HG03442 (cell line): ENCODE data around the gene LARP1B.
A peak's percentile ranks its signal among the peaks of the same experiment; 100 is the strongest.
"Not testable (repeated sequence)": the region's sequence is repeated elsewhere in the genome, so short reads cannot be mapped to it uniquely, and the experiment has no call there.

ENCODE experiments used
- ATAC-seq: cut with Tn5 transposase; IDR thresholded peaks from one replicate; pipeline ENCODE4 v1.9.1; 2021; ENCODE audit warnings: mild to moderate bottlenecking, moderate library complexity; ENCODE audit not compliant: unreplicated experiment

The LARP1B gene

DNA sequence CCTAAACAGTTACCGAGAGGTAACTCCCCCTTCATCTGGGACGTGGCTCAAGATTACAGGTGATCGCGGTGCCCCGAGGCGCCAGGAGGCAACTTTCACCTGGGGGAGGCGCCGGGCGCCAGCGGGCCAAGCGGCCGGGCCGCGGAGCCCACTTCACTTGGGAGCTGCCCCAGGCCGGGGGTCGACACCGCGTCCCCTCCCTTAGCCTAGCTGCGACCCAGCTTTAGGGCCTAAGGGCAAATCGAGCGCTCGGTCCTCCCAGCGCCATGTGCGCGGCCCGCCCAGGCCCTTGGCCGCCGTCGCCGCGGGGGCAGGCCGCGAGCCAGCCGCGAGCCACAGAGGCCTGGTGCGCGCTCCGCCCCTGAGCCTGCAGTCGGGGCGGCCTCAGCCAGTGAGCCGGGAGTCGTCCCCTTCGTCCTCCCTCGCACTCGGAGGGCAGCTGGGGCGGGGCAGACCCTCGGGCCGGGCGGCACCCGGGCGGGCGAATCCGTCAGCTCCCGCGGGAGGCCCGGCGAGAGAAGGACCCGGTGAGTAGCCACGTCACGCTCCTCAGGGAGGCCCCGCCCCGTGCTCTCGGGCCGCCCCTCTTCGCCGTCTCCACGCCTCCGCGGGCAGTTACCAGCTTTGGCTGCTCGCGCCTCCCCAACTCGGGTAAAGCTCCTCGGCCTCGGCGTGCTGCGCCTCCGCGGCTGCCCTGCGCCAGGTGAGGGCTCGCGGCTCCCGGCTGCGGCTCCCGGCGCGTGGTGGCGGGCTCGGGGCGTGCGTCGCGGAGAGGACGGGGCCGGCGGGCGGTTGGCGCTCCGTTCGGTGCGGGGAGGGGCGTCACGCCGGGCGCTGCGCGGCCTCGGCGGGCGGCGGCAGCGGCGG is at the start of gene LARP1B:
LARP1B (plus strand) TSS at position 614 of the 867 bp plus-strand sequence. CDS start 13,640 bp downstream, outside the sequence.
- ATAC-seq, result peak; percentile 84

DNA sequence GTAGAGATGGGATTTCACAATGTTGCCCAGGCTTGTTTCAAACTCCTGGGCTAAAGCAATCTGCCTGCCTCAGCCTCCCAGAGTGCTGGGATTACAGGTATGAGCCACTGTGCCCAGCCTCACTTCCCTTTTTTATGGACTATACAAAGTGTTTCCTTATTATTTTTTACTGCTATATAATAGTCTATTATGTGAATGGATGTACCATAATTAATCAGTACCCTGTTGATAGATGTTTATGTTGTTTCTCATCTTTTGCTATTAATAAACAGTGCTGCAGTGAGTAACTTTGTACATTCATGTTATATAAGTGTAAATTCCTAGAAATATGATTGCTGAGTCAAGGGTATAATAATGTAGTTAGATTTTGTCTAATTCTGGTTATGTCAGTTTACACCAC is 35.8 kb upstream of the LARP1B start:
- ATAC-seq, result no peak

DNA sequence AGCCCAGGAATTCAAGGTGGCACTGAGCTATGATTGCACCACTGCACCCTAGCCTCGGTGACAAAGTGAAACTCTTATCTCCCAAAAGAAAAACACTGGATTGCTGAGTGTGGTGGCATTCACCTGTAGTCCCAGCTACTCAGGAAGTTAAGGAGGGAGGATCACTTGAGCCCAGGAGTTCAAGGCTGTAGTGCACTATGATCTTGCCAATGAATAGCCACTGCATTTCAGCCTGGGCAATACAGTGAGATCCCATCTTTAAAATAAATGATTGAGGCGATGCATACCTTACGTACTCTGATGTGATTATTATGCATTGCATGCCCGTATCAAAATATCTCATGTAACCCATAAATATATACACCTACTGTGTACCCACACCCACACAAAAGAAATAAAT is 31.2 kb upstream of the LARP1B start:
- ATAC-seq, result no peak

DNA sequence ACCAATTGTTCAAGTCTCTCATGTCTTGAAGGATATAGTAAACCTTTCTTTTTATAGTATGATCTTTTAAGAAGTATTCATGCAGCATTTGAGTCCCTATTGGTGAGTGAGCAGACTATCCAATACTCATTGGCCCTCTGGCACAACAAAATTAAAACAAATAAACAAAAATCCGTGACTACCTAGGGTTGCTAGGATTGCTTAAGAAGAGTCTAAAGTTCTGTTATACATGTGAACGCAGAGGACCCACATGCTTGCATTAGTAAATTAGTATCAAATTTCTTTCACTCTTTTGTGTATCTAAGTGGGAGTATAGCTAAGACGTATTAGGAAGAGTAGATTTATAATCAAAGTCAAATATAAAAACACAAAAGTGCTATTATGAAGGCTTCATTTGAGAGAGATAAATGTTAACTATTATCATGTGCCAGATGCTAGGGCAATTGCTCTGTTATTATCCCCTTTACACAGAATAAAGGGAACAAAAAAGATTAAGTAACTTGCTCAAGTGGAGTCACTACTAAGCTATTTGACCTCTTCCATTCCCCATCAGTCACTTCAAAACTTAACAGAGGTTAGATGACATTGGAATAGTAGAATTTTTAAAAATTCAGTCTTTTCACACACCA is 29.2 kb upstream of the LARP1B start:
- ATAC-seq, result no peak

DNA sequence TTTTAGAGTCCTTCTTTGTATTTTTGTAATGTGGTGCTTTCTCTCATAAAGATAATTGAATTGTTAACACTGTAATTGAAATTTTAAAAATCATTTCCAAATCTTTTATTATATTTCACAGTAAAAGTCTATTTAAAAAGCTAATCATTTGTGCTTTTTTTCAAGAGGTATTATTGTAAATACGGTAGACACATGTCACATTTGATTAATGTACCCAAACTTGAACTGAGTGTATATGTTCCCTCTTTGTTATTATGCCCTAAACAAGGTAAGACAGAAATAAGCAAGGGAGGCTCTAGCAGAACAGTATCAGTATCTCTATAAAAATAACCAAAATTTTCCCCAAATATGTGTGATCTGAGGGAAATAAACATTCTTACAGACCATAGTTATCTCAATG is 21.5 kb upstream of the LARP1B start:
- no peak for ATAC-seq

DNA sequence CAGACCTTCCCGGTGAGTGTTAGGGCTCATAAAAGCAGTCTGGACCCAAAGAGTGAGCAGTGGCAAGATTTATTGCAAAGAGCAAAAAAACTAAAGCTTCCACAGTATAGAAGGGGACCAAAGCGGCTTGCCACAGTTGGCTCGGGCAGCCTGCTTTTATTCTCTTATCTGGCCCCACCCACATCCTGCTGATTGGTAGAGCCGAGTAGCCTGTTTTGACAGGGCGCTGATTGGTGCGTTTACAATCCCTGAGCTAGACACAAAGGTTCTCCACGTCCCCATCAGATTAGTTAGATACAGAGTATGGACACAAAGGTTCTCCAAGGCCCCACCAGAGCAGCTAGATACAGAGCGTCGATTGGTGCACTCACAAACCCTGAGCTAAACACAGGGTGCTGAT is 14.1 kb upstream of the LARP1B start:
- ATAC-seq, result not testable (repeated sequence)

DNA sequence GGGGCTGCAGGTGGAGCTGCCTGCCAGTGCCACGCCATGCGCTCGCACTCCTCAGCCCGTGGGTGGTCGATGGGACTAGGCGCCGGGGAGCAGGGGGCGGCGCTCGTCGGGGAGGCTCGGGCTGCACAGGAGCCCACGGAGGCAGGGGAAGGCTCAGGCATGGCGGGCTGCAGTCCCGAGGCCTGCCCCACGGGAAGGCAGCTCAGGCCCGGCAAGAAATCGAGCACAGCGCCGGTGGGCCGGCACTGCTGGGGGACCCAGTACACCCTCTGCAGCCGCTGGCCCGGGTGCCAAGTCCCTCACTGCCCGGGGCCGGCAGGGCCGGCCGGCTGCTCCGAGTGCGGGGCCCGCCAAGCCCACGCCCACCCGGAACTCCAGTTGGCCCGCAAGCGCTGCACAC is 13.6 kb upstream of the LARP1B start:
- ATAC-seq, result not testable (repeated sequence)

DNA sequence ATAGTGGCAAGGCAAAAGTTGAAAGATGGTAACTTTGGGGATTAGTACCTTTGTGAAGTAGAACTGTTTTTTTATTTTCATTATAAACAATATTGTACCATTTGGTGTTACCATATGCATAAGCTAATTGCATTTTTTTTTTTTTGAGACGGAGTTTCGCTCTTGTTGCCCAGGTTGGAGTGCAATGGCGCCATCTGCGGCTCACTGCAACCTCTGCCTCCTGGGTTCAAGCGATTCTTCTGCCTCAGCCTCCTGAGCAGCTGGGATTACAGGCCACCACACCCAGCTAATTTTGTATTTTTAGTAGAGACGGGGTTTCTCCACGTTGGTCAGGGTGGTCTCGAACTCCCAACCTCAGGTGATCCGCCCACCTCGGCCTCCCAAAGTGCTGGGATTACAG is 9.9 kb upstream of the LARP1B start:
- ATAC-seq, result not testable (repeated sequence)

DNA sequence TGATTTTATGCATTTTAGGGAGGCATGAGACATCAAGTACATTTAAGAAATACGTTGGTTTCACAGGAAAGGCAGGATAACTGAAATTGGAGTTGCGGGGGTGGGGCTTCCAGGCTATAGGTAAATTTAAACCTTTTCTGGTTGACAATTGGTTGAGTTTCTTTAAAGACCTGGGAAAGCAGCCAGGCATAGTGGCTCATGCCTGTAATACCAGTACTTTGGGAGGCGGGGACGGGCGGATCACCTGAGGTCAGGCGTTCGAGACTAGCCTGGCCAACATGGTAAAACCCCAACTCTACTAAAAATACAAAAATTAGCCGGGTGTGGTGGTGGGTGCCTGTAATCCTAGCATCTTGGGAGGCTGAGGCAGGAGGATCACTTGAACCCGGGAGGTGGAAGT is 6.2 kb upstream of the LARP1B start:
- not testable (repeated sequence) for ATAC-seq

DNA sequence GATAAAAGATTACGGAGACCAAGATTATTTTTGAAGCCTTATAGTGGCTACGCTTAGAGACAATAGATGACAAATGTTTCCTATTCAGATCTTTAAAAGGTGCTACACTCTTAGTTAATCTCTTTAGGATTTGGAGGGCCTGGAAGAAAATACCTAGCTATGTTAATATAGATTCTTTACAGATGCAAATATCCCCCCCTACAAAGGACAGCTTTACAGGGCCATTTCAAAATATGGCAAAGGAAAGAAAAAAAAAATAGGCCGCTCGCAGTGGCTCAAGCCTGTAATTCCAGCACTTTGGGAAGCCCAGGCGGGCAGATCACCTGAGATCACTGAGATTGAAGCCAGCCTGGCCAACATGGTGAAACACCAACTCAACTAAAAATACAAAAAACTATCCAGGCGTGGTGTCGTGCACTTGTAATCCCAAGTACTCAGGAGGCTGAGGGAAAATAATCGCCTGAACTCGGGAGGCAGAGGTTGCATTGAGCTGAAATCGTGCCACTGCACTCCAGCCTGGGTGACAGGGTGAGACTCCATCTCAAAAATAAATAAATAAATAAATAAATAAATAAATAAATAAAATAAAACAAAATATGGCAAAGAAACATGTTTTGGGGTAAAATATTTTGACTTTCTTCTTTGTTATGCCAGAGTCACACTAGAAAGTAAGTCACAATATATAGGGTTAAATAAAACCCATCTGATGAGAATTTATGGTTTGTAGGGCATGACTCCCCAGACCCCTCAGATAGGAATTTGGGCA is 5.5 kb upstream of the LARP1B start:
- not testable (repeated sequence) for ATAC-seq

DNA sequence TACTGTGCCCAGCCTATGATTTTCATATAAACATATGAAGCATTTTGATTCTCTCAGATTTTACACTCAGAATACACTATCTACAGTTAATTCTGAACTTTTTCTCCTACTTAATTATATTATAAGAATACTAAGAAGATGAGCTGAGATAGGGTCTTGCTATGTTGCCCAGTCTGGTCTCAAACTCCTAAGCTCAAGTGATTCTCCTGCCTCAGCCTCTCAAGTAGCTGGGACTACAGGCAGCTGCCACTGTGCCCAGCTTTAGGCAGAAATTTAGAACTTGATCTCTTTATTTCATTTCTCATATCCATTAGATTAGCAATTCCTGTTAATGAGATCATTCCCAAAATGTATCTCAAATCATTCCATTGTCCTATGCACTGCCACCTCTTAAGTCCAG is 4.7 kb upstream of the LARP1B start:
- no peak for ATAC-seq

DNA sequence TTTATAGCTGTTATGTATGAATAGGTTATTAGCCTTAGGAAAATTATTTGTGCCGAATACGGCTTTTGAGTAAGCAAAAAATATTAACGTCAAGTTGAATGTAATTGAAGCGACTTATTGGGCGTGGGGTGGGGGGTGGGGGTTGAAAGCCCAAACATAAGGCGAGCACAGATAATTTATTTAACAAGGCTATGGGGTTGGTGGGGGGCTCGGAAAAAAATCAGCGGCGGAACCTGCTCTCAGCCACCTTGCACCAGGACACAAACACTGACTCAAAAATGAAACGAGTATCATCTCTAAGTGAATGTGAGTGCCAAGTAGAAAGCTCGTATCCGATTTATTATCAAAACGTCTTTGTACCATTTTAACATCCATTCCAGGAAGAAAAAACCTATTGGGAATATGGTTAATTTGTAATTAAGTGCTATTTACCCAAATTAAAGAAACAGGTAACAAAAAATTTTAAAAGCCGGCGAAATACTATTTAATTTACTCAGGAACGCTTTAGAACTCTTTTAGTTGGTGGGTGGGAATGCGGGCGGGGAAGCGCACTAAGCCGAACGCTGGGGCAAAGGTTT is 902 bp upstream of the LARP1B start:
- ATAC-seq, result no peak

DNA sequence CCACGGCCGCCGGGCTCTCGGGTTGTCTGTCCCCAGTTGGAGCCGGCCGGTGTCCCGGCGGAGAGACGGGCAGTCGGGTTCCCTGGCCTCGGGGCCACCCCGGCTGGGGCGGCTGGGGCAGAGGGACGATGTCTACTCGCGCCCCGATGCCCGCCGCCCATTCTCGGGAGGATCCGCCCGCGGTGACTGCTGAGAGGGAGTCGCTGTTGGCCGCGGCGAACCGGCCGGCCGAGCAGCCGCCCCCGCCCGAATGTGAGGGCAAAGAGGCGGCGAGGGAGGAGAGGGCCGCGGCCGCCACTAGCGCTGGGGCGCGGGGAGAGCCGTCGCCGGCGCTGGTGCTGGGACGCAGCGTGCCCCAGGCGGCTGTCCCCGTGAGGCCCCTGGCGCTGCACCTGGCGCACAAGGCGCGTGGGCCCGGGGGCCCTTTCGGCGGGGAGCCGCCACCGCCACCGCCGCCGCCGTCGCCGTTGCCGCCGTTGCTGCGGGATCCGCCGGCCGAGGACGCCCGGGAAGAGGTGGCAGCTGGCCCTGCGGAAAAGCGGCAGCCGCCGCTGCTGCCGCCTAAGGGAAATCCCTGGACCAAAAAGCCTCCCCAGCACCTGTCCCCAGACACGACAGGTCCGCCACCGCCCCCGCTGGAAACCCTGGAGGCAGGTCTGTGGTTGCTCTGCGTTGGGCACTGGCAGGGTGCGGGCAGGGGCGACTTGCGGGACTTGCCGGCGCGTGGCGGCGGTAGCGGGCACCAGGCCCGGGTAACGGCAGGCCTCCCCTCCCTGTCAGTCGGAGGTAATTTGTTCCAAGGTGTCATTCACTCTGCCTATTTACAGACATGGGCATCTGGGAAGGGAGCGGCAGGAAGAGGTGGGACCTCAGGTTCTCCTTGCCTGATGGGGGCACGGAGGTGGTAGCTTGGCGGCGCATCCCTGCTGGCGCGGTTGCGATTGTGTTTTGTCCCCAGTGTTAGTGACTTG is 739 bp downstream of the LARP1B start:
- peak; percentile 28 for ATAC-seq

DNA sequence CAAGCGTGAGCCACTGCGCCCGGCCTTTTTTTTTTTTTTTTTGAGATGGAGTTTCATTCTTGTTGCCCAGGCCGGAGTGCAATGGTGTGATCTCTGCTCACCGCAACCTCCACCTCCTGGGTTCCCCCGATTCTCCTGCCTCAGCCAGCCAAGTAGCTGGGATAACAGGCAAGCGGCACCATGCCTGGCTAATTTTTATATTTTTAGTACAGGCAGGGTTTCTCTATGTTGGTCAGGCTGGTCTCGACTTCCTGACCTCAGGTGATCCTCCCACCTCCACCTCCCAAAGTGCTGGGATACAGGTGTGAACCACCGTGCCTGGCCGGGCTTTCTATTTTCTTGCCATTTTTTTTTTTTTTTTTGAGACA is 5.3 kb downstream of the LARP1B start:
- ATAC-seq, result not testable (repeated sequence)

DNA sequence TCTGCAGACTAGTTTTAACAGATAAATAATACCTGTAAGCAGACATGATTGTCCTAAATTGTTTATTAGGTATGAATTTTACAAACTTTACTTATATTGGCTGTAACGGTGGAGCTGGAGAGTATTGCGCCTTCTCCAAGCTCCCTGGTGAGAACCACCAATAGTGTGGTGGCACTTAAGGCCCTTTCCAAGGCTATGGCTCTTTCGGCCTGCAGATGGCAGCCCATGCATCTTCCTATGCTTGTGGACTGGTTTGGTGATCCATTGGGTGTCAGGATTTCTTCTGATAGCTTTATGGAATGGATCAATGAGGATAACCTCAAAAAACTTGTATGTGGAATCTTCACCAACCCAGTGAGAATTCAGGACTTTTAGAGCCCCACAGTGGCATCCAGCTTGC is 7.8 kb downstream of the LARP1B start:
- no peak for ATAC-seq

DNA sequence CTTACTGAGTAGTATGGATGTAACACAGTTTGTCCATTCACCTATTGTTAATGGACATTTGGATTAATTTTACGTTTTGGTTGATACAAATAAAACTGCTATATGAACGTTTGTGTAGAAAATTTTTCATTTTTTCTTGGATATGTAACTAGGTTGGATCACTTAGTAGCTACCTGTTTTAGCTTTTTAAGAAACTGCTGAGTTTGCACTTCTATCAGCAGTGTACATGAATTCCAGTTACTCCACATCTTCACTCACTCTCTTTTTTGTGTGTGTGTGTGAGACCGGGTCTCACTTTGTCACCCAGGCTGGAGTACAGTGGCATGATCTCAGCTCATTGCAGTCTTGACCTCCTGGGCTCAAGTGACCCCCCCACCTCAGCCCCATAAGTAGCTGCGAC is 15.4 kb downstream of the LARP1B start:
- no peak for ATAC-seq

DNA sequence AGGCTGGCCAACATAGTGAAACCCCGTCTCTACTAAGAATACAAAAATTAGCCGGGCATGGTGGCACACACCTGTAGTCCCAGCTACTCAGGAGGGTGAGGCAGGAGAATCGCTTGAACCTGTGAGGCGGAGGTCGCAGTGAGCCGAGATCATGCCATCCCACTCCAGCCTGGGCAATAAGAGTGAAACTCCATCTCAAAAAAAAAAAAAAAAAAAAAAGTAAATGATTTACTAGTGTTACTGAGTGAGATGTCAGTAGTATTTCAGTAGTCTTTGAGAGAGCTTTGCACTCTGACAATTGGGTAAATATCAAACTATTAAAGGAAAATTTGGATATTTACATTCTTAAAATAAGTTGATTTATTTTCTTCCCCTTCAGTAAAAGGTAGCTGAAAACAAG is 34.2 kb downstream of the LARP1B start:
- not testable (repeated sequence) for ATAC-seq

DNA sequence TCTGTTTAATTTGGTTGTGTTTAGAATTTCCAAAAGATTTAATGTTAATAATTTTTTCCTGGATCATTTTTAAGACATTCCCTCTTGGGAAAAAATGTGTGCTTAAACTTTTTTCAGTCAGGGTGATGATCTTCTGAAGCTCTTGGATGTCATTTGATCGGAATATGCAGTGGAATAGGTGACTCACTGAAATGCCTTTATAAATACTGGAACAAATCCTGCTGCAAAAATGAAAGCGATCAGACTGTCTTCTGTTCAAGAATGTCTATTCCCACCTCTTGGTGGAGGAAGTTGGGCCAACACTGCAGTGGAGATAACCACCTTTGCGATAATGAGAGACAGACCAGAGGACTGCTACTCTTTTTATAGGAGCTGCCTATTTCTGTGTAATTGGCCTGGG is 46.7 kb downstream of the LARP1B start:
- ATAC-seq, result no peak

DNA sequence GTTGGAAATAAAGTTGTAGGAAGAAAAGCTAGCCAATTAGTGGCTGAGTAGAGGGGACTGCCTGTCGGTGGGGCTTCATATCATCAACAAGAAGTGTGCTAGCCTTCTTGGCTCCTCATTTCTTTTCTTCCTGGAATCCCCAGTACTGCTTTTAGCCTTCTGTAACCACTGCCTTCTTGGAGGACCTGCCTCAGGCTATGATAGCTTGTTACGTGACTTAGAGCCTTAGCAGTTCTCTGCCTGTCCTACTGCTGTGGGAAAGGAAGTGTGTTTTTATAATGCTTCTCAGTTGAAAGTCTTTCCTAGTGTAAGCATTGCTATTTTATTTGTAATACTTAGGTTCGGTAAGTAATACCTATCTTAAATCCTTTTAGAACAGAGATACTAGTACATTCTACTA is 61.9 kb downstream of the LARP1B start:
- no peak for ATAC-seq

DNA sequence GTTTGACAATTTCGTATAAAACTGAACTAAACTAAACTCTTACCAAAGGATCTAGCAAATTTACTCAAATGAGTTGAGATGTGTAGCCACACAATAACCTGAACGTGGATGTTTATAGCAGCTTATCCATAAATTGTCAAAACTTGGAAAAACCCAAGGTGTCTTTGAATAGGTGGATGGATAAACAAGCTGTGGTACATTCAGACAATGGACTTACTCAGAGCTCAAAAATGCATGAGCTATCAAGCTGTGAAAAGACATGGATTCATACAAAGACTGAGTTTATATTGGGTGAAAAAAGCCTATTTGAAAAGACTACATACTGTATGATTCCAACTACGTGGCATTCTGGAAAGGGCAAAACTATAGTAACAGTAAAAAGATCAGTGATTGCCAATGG is 69.5 kb downstream of the LARP1B start:
- no peak for ATAC-seq
